OCI-LY7 (cell line): ENCODE data around the gene PRSS16. TPM values are rescaled to one million over a fixed set of nuclear protein-coding genes. Genes with fewer than 3 reads are reported as not detected.
A peak's percentile ranks its signal among the peaks of the same experiment; 100 is the strongest.

ENCODE experiments used
- BruUV-seq: library from RNA; stranded (reverse); fragments of 400-500 nt; replicated peaks from 2 replicates; lab custom pipeline; 2021; lab: Mats Ljungman, UMichigan
- CTCF ChIA-PET: fragments of 300-600 bp; sonication (Branson Sonifier 250); formaldehyde crosslinking; loops from one replicate; lab custom pipeline; 2022; ENCODE audit warnings: antibody characterized with exemption; ENCODE audit not compliant: unreplicated experiment; lab: Charles Lee
- POLR2A ChIA-PET: fragments of 300-600 bp; sonication (Branson Sonifier 250); formaldehyde crosslinking; loops from one replicate; lab custom pipeline; 2022; ENCODE audit warnings: antibody characterized with exemption; lab: Charles Lee
- DNase-seq: peaks from one replicate; pipeline ENCODE4 v3.0.0-alpha.2; 2015; ENCODE audit warnings: low spot score
- H2AFZ ChIP-seq: fragments of 200-600 bp; sonication (generic), shearing (Covaris generic); 2 replicates; pipeline ENCODE4 v1.6.1; 2014; ENCODE audit warnings: mild to moderate bottlenecking, antibody characterized with exemption, low read length, moderate library complexity
- H3K27ac ChIP-seq: fragments of 200-600 bp; sonication (generic); 2 replicates; pipeline ENCODE4 v1.5.1; 2014; ENCODE audit warnings: mixed run types, low read depth, mild to moderate bottlenecking, moderate library complexity, low read length, inconsistent platforms; ENCODE audit not compliant: poor library complexity, severe bottlenecking
- H3K36me3 ChIP-seq: fragments of 200-600 bp; sonication (generic); 2 replicates; pipeline ENCODE4 v1.6.1; 2014; ENCODE audit warnings: mild to moderate bottlenecking, antibody characterized with exemption, low read length, moderate library complexity, mixed read lengths; ENCODE audit not compliant: insufficient read depth
- H3K4me1 ChIP-seq: fragments of 200-600 bp; sonication (generic); 2 replicates; pipeline ENCODE4 v1.5.1; 2014; ENCODE audit warnings: mild to moderate bottlenecking, low read length; ENCODE audit not compliant: insufficient read depth, poor library complexity, severe bottlenecking
- H3K4me2 ChIP-seq: fragments of 200-600 bp; sonication (generic); 2 replicates; pipeline ENCODE4 v1.6.1; 2014; ENCODE audit warnings: mild to moderate bottlenecking, low read length
- H3K4me3 ChIP-seq: fragments of 200-600 bp; sonication (generic); 2 replicates; pipeline ENCODE4 v1.5.1; 2014; ENCODE audit warnings: mild to moderate bottlenecking, low read depth, low read length; ENCODE audit not compliant: poor library complexity, severe bottlenecking
- H3K79me2 ChIP-seq: fragments of 200-600 bp; sonication (generic); 2 replicates; pipeline ENCODE4 v1.6.1; 2016; ENCODE audit warnings: low read depth, mild to moderate bottlenecking, low read length, moderate library complexity, mixed read lengths; ENCODE audit not compliant: insufficient read depth
- H3K9me2 ChIP-seq: fragments of 200-600 bp; sonication (generic); 2 replicates; pipeline ENCODE4 v1.6.1; 2016; ENCODE audit warnings: mild to moderate bottlenecking, low read length, mixed read lengths; ENCODE audit not compliant: insufficient read depth
- H3K9me3 ChIP-seq: fragments of 200-600 bp; sonication (generic); 2 replicates; pipeline ENCODE4 v1.6.1; 2014; ENCODE audit warnings: mild to moderate bottlenecking, mixed run types, low read length, mixed read lengths
- H4K20me1 ChIP-seq: fragments of 200-600 bp; sonication (generic); 2 replicates; pipeline ENCODE4 v1.6.1; 2014; ENCODE audit warnings: mild to moderate bottlenecking, antibody characterized with exemption, low read length, moderate library complexity, mixed read lengths; ENCODE audit not compliant: insufficient read depth
- CTCF ChIP-seq: fragments of 200-600 bp; sonication (generic); conservative IDR thresholded peaks from 2 replicates; pipeline ENCODE4 v1.5.1; 2014; ENCODE audit warnings: mild to moderate bottlenecking, antibody characterized with exemption, low read length, moderate library complexity, mixed read lengths
- EZH2phosphoT487 ChIP-seq: fragments of 200-600 bp; sonication (generic); IDR thresholded peaks from 2 replicates; pipeline ENCODE4 v1.6.1; 2018; ENCODE audit warnings: low read depth, borderline replicate concordance, mild to moderate bottlenecking, mixed run types, antibody characterized with exemption, low read length, moderate library complexity, mixed read lengths
- intact Hi-C: fragments of 100-400 bp; cut with micrococcal nuclease; formaldehyde crosslinking; loops from one replicate; pipeline ENCODE4 v1.10.0; 2022; ENCODE audit not compliant: unreplicated experiment
- total RNA-seq, 2 experiments: library from RNA; depleted of rRNA in 1 of 2; stranded (reverse); fragments of >200 nt in 1 of 2; shearing (Covaris generic) in 1 of 2; gene quantifications; 2 replicates each; pipeline ENCODE4 v1.2.3, GENCODE V29; 2014 to 2022

PRSS16 gene
- total RNA-seq, 2 experiments from 2014 or later, result 4.6 to 12.0 TPM

GRCh38 chr6:27251606-27252251 lies 4.2 kb downstream of the PRSS16 start:
- Histone ChIP-seq H3K4me2 (peak overlapping the region; percentile 90), H3K79me2 (no peaks in the 10 kb centered on the region), H3K9me2 (no peaks in the 10 kb centered on the region), H4K20me1 (no peaks in the 10 kb centered on the region), H3K4me3 (peak overlapping the region; percentile 80), H3K36me3 (no peaks in the 10 kb centered on the region), H3K9me3 (no peaks in the 10 kb centered on the region), H3K27ac (peak overlapping the region; percentile 22), H2AFZ (peak overlapping the region; percentile 84), H3K4me1 (peaks cover 15% of the 10 kb centered on the region)
- CTCF ChIA-PET, result interaction anchor here (0.6 kb wide), 1 partner anchor 1818 kb away, joined by 3 read pairs; no protein-coding TSS in a partner anchor
- no TSS peak for BruUV-seq
- POLR2A ChIA-PET, result interaction anchor here (0.6 to 1.5 kb wide), 10 partner anchors 18 to 1259 kb away, joined by 3 to 6 read pairs (median 4); a partner anchor contains a TSS
- intact Hi-C loops, result loop anchor here (2.0 to 5.0 kb wide), 2 partner anchors 75 to 94 kb away; no protein-coding TSS in a partner anchor
- TF ChIP-seq CTCF (peak; percentile 78), EZH2phosphoT487 (no peak)
- peak; percentile 91 for DNase-seq

- H3K79me2 ChIP-seq, result no peaks in the 10 kb centered on the region
- no peak overlapping the region for H3K4me3 ChIP-seq
- no peaks in the 10 kb centered on the region for H3K9me3 ChIP-seq
- ChIA-PET POLR2A (interaction anchor here (0.5 to 0.6 kb wide), 2 partner anchors 88 to 284 kb away, joined by 3 read pairs; no protein-coding TSS in a partner anchor), CTCF (no interaction called here)
- no peak overlapping the region for H3K27ac ChIP-seq
- BruUV-seq, result no TSS peak
- no peak for DNase-seq
- TF ChIP-seq CTCF (no peak), EZH2phosphoT487 (no peak)
- no peak overlapping the region for H3K4me2 ChIP-seq
- peaks cover 15% of the 10 kb centered on the region for H3K4me1 ChIP-seq
- intact Hi-C loops, result loop anchor here (5.0 kb wide), 1 partner anchor 97 kb away; no protein-coding TSS in a partner anchor
- no peak overlapping the region for H2AFZ ChIP-seq
- no peaks in the 10 kb centered on the region for H4K20me1 ChIP-seq
- H3K36me3 ChIP-seq, result no peaks in the 10 kb centered on the region
- H3K9me2 ChIP-seq, result no peaks in the 10 kb centered on the region
Measured at GRCh38 chr6:27254566-27254965, 7.1 kb downstream of the PRSS16 start.

- H3K9me3 ChIP-seq, result no peaks in the 10 kb centered on the region
- H3K79me2 ChIP-seq, result no peaks in the 10 kb centered on the region
- H2AFZ ChIP-seq, result no peak overlapping the region
- TF ChIP-seq EZH2phosphoT487, result no peak
- no peak for TF ChIP-seq CTCF
- intact Hi-C loops, result no loop called here
- ChIA-PET POLR2A (interaction anchor here (0.5 kb wide), 1 partner anchor 285 kb away, joined by 4 read pairs; no protein-coding TSS in a partner anchor), CTCF (no interaction called here)
- no peaks in the 10 kb centered on the region for H4K20me1 ChIP-seq
- DNase-seq, result no peak
- no peak overlapping the region for H3K27ac ChIP-seq
- no peaks in the 10 kb centered on the region for H3K9me2 ChIP-seq
- TSS peak; percentile 63 for BruUV-seq
- no peak overlapping the region for H3K4me2 ChIP-seq
- H3K4me3 ChIP-seq, result no peak overlapping the region
- H3K36me3 ChIP-seq, result no peaks in the 10 kb centered on the region
- peaks cover 8% of the 10 kb centered on the region for H3K4me1 ChIP-seq
Measured at GRCh38 chr6:27255866-27256265, 8.4 kb downstream of the PRSS16 start.
